T47D (cell line): Measurements from ENCODE around the gene KREMEN2.

ENCODE experiments used
- DNase-seq, 2 experiments: peaks; one replicate each; pipeline versions ENCODE4 v3.0.0 to v3.0.0-alpha.2; 2011 to 2012; ENCODE audit warnings: low read depth in 1 of 2, low spot score in 1 of 2
- JUND ChIP-seq: IDR thresholded peaks from 2 replicates; pipeline ENCODE4 v1.6.1; 2012; ENCODE audit warnings: low read depth
- in situ Hi-C: cut with HindIII; loops from 2 replicates; pipeline ENCODE4 v1.10.0; 2016; ENCODE audit warnings: low sequenced_read_pairs, low pct_unique_long_range_greater_than_20kb

KREMEN2 gene

DNA sequence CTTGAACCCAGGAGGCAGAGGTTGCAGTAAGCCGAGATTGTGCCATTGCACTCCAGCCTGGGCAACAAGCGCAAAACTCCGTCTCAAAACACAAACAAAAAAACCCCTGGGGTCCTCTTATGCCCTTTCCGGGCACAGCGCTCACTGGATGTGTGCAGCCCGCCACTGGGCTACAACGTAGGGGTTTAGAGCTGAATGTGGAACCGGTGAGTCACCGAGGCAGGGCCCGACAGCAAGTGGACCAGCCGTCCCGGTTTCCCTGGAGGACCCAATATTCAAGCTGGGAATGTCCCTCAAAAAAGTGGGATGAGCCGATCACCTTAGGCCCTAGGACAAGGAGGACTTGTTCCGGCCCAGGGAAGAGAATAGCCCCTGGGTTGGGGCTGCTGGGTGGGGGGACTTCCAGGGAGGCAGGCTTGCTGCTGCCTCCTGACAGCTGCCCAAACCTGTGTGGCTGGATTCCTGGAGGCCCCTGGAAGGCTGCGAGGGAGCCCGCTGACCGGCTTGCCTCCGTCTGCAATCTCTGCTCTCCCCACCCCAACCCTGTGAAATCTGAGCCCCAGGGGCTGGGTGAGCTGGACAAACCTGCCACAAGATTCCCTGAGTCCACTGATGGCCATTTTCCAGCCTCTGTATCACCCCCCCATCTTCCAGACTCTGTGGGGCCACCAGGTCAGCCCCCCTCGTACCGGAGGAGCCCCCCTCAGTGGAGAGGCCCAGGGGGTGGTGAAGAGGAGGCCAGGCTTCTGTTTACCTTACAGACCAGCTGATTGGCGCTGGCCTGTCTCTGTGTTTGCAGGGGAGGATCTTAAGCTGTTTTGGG lies 45.7 kb downstream of the KREMEN2 start:
- peak; percentile 70 to 80 for DNase-seq
- in situ Hi-C loops, result no loop called here
- TF ChIP-seq JUND, result no peak

GRCh38 chr16:3010510-3010909 lies 46.4 kb downstream of the KREMEN2 start:
- no peak for TF ChIP-seq JUND
- DNase-seq, result no peak
- in situ Hi-C loops, result no loop called here

GRCh38 chr16:3012246-3012645 lies 48.2 kb downstream of the KREMEN2 start:
- no peak for DNase-seq
- no peak for TF ChIP-seq JUND
- in situ Hi-C loops, result no loop called here

GRCh38 chr16:3012828-3013420 lies 48.8 kb downstream of the KREMEN2 start, which contains the start of gene CLDN9:
Gene CLDN9 (plus strand): TSS chr16:3012923. CDS start chr16:3013363, 440 bp downstream.
- no peak for TF ChIP-seq JUND
- DNase-seq, result no peak
- in situ Hi-C loops, result no loop called here

- TF ChIP-seq JUND, result no peak
- no peak for DNase-seq
- in situ Hi-C loops, result no loop called here
Measured at GRCh38 chr16:3013491-3013951, 49.4 kb downstream of the KREMEN2 start.

DNA sequence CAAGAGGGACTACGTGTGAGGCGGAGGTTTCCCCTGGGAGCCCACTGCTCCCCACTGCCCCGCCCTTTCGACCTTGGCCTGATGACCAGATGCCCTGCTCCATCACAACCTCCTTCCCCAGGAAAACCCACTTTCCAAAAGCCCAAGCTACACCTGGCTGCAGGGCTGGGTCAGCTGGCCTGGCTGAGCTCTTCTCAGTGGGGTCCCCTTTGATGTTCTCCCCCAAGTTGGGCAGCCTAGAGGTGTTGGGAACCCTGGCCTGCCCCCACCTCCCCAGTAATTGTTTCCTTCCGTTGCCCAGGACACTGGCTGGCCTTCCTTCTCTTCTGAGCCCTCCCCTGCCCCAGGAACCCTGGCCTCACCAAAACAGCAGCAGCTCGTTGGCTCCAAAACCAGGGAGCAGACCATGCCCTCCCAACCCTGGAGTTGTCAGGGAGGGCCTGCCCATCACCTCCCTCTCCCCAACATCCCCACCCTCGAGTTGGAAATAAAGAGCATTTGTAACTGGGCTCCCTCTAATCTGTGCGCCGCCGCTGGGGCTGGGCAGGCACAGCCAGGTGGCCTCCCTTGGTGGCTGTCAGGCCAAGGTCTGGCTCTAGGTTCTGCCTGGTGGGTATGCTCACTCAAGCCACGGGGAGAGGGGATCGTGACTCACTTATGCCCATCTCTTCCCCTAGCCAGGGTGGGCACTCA lies 50.1 kb downstream of the KREMEN2 start:
- TF ChIP-seq JUND, result no peak
- DNase-seq, result no peak
- in situ Hi-C loops, result no loop called here

GRCh38 chr16:3014971-3015370 lies 50.9 kb downstream of the KREMEN2 start:
- no peak for DNase-seq
- in situ Hi-C loops, result no loop called here
- no peak for TF ChIP-seq JUND

DNA sequence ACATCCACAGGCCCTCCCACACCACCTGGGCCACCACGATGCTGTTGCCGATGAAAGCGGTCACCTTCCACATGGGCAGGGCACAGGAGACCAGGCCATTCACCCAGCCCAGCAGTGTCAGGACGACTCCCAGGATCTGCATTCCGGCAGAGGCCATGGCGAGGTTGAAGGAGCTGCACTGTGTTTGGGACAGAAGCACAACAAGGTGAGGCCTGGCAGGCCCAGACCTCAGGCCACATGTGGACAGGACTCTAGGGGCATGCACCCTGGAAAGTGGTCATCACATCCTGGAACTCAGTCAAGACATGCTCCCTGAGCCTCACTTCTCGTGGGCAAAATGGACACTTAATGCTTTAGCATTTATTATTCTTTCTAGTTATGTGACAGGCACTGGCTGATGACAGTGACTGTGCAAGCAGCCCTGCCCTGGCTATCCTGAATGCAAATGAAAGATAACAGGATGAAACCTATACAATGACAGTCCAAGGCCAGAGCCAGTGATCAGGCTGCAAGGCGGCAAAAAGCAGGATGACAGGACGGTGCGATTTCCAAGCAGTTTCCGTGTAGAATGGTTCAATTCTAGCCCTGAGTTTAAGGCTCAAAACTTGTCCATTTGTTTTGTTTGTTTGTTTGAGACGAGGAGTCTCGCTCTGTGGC lies 51.9 kb downstream of the KREMEN2 start:
- in situ Hi-C loops, result no loop called here
- no peak for DNase-seq

DNA sequence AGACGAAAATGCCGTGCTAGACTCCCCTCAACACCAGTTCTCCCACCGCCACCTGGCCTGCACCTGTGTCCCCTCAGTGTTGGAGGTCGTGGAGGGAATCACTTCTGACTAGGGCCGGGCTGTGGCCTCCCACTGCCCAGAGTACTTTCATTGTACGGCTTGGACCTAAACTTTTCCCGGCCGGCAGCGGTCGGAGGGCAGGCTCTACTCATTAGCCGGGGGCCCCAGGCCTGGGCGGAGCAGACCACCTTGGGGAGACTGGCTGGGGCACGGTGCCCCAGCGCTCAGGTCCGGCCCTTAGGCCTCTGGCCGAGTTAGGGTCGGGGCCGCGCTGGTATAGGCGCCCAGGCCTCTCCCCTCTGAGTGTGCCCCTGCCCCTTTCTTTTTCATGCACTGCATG lies 53.3 kb downstream of the KREMEN2 start:
- in situ Hi-C loops, result no loop called here
- TF ChIP-seq JUND, result no peak
- DNase-seq, result no peak

More for the DNA sequence above, 51.9 kb downstream of the KREMEN2 start:
- TF ChIP-seq JUND, result no peak
